Spinal cord (tissue), 10 donors: ENCODE data around the gene RAB1B. TPM values are rescaled to one million over a fixed set of nuclear protein-coding genes. Genes with fewer than 3 reads are reported as not detected.
A peak's percentile ranks its signal among the peaks of the same experiment; 100 is the strongest.
"Not testable (repeated sequence)": the region's sequence is repeated elsewhere in the genome, so short reads cannot be mapped to it uniquely, and the experiment has no call there.

Source experiments
- DNase-seq, 6 donors: peaks; one replicate each; pipeline versions ENCODE4 v3.0.0 to v3.0.0-alpha.2; 2013 to 2015; ENCODE audit warnings: low spot score in 6 of 6, low read depth in 4 of 6
- H3K27ac ChIP-seq: one replicate; pipeline ENCODE4 v1.5.1; 2013; ENCODE audit warnings: low read depth, low read length, control low read depth
- H3K27me3 ChIP-seq: one replicate; pipeline ENCODE4 v1.6.1; 2013; ENCODE audit warnings: low read length; ENCODE audit not compliant: control insufficient read depth, insufficient read depth
- H3K36me3 ChIP-seq: one replicate; pipeline ENCODE4 v1.6.1; 2013; ENCODE audit warnings: low read length; ENCODE audit not compliant: control insufficient read depth, insufficient read depth
- H3K4me1 ChIP-seq: one replicate; pipeline ENCODE4 v1.6.1; 2013; ENCODE audit warnings: low read length; ENCODE audit not compliant: control insufficient read depth, insufficient read depth
- H3K4me3 ChIP-seq: one replicate; pipeline ENCODE4 v1.5.1; 2013; ENCODE audit warnings: low read depth, low read length, control low read depth
- H3K9me3 ChIP-seq: one replicate; pipeline ENCODE4 v1.6.1; 2013; ENCODE audit warnings: low read length; ENCODE audit not compliant: control insufficient read depth, insufficient read depth
- WGBS: methylation state at CpG from one replicate; pipeline ENCODE4 v1.1.5; 2013; ENCODE audit warnings: missing lambda C conversion rate; ENCODE audit not compliant: insufficient coverage; 5-methylcytosine and 5-hydroxymethylcytosine counted together
- polyA plus RNA-seq, 2 donors: library from polyadenylated mRNA; unstranded; fragments of 120-200 nt; gene quantifications; one replicate each; pipeline ENCODE4 v1.2.1, GENCODE V29; 2013; ENCODE audit not compliant: insufficient read length in 2 of 2
- total RNA-seq, 2 donors: library from RNA; depleted of rRNA in 1 of 2; stranded (reverse); fragments of 120-200 nt in 1 of 2; fragments of >200 nt in 1 of 2; gene quantifications; one replicate each; pipeline versions ENCODE4 v1.2.3 to v1.2.4, GENCODE V29; 2013 to 2014
- donor health status: healthy.

Gene RAB1B
- total and polyA plus RNA-seq, 4 donors: 43.3 to 154 (median 132) TPM

- DNase-seq: peak in 2 of 6 donors; percentile 56 to 82
- Histone ChIP-seq H3K27me3 (no peaks in the 10 kb centered on the region), H3K9me3 (no peaks in the 10 kb centered on the region), H3K36me3 (peaks cover 4% of the 10 kb centered on the region), H3K4me1 (peaks cover 53% of the 10 kb centered on the region), H3K27ac (peak within 1 kb of the TSS; percentile 88), H3K4me3 (peak within 1 kb of the TSS; percentile 45)
- WGBS: 20% methylated on average over 18 of the region's 29 CpGs
Measured at GRCh38 chr11:66316849-66317251, 48.4 kb downstream of the RAB1B start, which contains the start of gene CD248. CD248 (minus strand) TSS chr11:66317044; CDS start chr11:66317027, 17 bp downstream.

- peak in 2 of 6 donors; percentile 38 to 52 for DNase-seq
- WGBS: 18% methylated on average over 12 of the region's 14 CpGs
- Histone ChIP-seq H3K27me3 (no peaks in the 10 kb centered on the region), H3K4me3 (no peak overlapping the region), H3K9me3 (no peaks in the 10 kb centered on the region), H3K4me1 (peaks cover 48% of the 10 kb centered on the region), H3K36me3 (peaks cover 4% of the 10 kb centered on the region), H3K27ac (peak overlapping the region; percentile 88)
Measured at GRCh38 chr11:66317322-66317722, 48.9 kb downstream of the RAB1B start.

- no peaks in the 10 kb centered on the region for H3K9me3 ChIP-seq
- peak in 2 of 6 donors; percentile 37 to 49 for DNase-seq
- no peaks in the 10 kb centered on the region for H3K27me3 ChIP-seq
- peak overlapping the region; percentile 88 for H3K27ac ChIP-seq
- H3K36me3 ChIP-seq: peaks cover 4% of the 10 kb centered on the region
- no peak overlapping the region for H3K4me3 ChIP-seq
- H3K4me1 ChIP-seq: peaks cover 42% of the 10 kb centered on the region
- WGBS: 59% methylated on average over 12 of the region's 16 CpGs
Measured at GRCh38 chr11:66317723-66318599, 49.5 kb downstream of the RAB1B start.

GRCh38 chr11:66318600-66318970, 50.1 kb downstream of the RAB1B start:
- Histone ChIP-seq H3K9me3 (no peaks in the 10 kb centered on the region), H3K4me1 (peaks cover 36% of the 10 kb centered on the region), H3K4me3 (no peak overlapping the region), H3K27me3 (no peaks in the 10 kb centered on the region), H3K27ac (peak overlapping the region; percentile 88), H3K36me3 (peaks cover 4% of the 10 kb centered on the region)
- no peak for DNase-seq
- WGBS: 87% methylated on average over 3 of the region's 3 CpGs

- H3K27ac ChIP-seq, H3K9me3 ChIP-seq, DNase-seq, H3K27me3 ChIP-seq, H3K36me3 ChIP-seq, H3K4me3 ChIP-seq: not testable (repeated sequence)
- WGBS: no CpG with 5 or more reads among the region's 2 CpGs
- peaks cover 30% of the 10 kb centered on the region for H3K4me1 ChIP-seq
Measured at GRCh38 chr11:66320289-66320688, 51.9 kb downstream of the RAB1B start.

- H3K27me3 ChIP-seq, H3K36me3 ChIP-seq, H3K27ac ChIP-seq, H3K4me3 ChIP-seq, DNase-seq, H3K9me3 ChIP-seq: not testable (repeated sequence)
- WGBS: no CpG with 5 or more reads among the region's 6 CpGs
- H3K4me1 ChIP-seq: peaks cover 33% of the 10 kb centered on the region
Measured at GRCh38 chr11:66320748-66321147, 52.3 kb downstream of the RAB1B start.

GRCh38 chr11:66321606-66322005, 53.2 kb downstream of the RAB1B start:
- Histone ChIP-seq H3K4me1 (peaks cover 35% of the 10 kb centered on the region), H3K36me3 (no peaks in the 10 kb centered on the region), H3K4me3 (no peak overlapping the region), H3K27ac (no peak overlapping the region), H3K27me3 (no peaks in the 10 kb centered on the region), H3K9me3 (no peaks in the 10 kb centered on the region)
- DNase-seq: no peak
- WGBS: 90% methylated on average over 2 of the region's 4 CpGs

- H3K4me1 ChIP-seq: peaks cover 35% of the 10 kb centered on the region
- H3K27me3 ChIP-seq: no peaks in the 10 kb centered on the region
- no peak overlapping the region for H3K4me3 ChIP-seq
- H3K9me3 ChIP-seq: no peaks in the 10 kb centered on the region
- no peaks in the 10 kb centered on the region for H3K36me3 ChIP-seq
- 79% methylated on average over 11 of the region's 11 CpGs for WGBS
- H3K27ac ChIP-seq: no peak overlapping the region
- DNase-seq: no peak
Measured at GRCh38 chr11:66322732-66323427, 54.4 kb downstream of the RAB1B start.

GRCh38 chr11:66323684-66324083, 55.2 kb downstream of the RAB1B start:
- Histone ChIP-seq H3K4me3 (no peak overlapping the region), H3K36me3 (no peaks in the 10 kb centered on the region), H3K9me3 (no peaks in the 10 kb centered on the region), H3K27ac (no peak overlapping the region), H3K4me1 (peaks cover 35% of the 10 kb centered on the region), H3K27me3 (no peaks in the 10 kb centered on the region)
- 100% methylated on average over 1 of the region's 1 CpG for WGBS
- no peak for DNase-seq
